Liver (tissue), 9 donors: ENCODE results near the gene MAPKBP1. TPM values are rescaled to one million over a fixed set of nuclear protein-coding genes. Genes with fewer than 3 reads are reported as not detected.

Experiments used
- DNase-seq: peaks from one replicate; pipeline ENCODE4 v3.0.0-alpha.2; 2017; ENCODE audit warnings: low spot score
- H3K27ac ChIP-seq, 2 donors: one replicate each; pipeline ENCODE4 v1.7.0; 2013; ENCODE audit warnings: inconsistent platforms in 2 of 2, low read length in 2 of 2, control low read depth in 1 of 2, low read depth in 1 of 2, mild to moderate bottlenecking in 1 of 2
- H3K27me3 ChIP-seq, 4 donors: one replicate each; pipeline versions ENCODE4 v1.6.1 to v1.7.0; 2013; ENCODE audit warnings: low read length in 3 of 4, inconsistent platforms in 1 of 4, mild to moderate bottlenecking in 1 of 4, moderate library complexity in 1 of 4; ENCODE audit not compliant: control insufficient read depth in 4 of 4, insufficient read depth in 4 of 4
- H3K36me3 ChIP-seq, 4 donors: one replicate each; pipeline versions ENCODE4 v1.6.1 to v1.7.0; 2013; ENCODE audit warnings: low read length in 3 of 4, mild to moderate bottlenecking in 3 of 4, low read depth in 1 of 4, moderate library complexity in 1 of 4; ENCODE audit not compliant: control insufficient read depth in 4 of 4, insufficient read depth in 3 of 4
- H3K4me1 ChIP-seq, 4 donors: one replicate each; pipeline versions ENCODE4 v1.6.1 to v1.7.0; 2013; ENCODE audit warnings: low read length in 3 of 4, mild to moderate bottlenecking in 3 of 4, moderate library complexity in 1 of 4; ENCODE audit not compliant: control insufficient read depth in 4 of 4, insufficient read depth in 4 of 4
- H3K4me3 ChIP-seq, 3 donors: one replicate each; pipeline versions ENCODE4 v1.6.1 to v1.7.0; 2013; ENCODE audit warnings: low read length in 3 of 3, control low read depth in 1 of 3, low read depth in 1 of 3, mild to moderate bottlenecking in 1 of 3
- H3K9ac ChIP-seq, 2 donors: one replicate each; pipeline ENCODE4 v1.7.0; 2013; ENCODE audit warnings: low read length in 2 of 2, mild to moderate bottlenecking in 2 of 2, moderate library complexity in 2 of 2, control low read depth in 1 of 2, low read depth in 1 of 2
- H3K9me3 ChIP-seq, 4 donors: one replicate each; pipeline versions ENCODE4 v1.6.1 to v1.7.0; 2013; ENCODE audit warnings: low read length in 3 of 4; ENCODE audit not compliant: control insufficient read depth in 4 of 4
- EGR1 ChIP-seq, 2 donors: IDR thresholded peaks; 2 replicates each; pipeline ENCODE4 v1.6.1; 2016 to 2018; ENCODE audit warnings: antibody characterized with exemption in 2 of 2, low read depth in 2 of 2
- FOXA1 ChIP-seq: IDR thresholded peaks from 2 replicates; pipeline ENCODE4 v1.6.1; 2016; ENCODE audit warnings: antibody characterized with exemption
- GABPA ChIP-seq, 2 donors: IDR thresholded peaks in 1 of 2; conservative IDR thresholded peaks in 1 of 2; 2 replicates each; pipeline ENCODE4 v1.6.1; 2016; ENCODE audit warnings: antibody characterized with exemption in 2 of 2, mild to moderate bottlenecking in 1 of 2, moderate library complexity in 1 of 2
- HNF4G ChIP-seq: IDR thresholded peaks from 2 replicates; pipeline ENCODE4 v1.6.1; 2016; ENCODE audit warnings: antibody characterized with exemption
- NR2F2 ChIP-seq: IDR thresholded peaks from 2 replicates; pipeline ENCODE4 v1.6.1; 2016; ENCODE audit warnings: antibody characterized with exemption
- RXRA ChIP-seq, 2 donors: IDR thresholded peaks; 2 replicates each; pipeline ENCODE4 v1.6.1; 2017 to 2018; ENCODE audit warnings: antibody characterized with exemption in 2 of 2, mild to moderate bottlenecking in 1 of 2
- SP1 ChIP-seq: IDR thresholded peaks from 2 replicates; pipeline ENCODE4 v1.6.1; 2018; ENCODE audit warnings: antibody characterized with exemption, mild to moderate bottlenecking
- TAF1 ChIP-seq: conservative IDR thresholded peaks from 2 replicates; pipeline ENCODE4 v1.6.1; 2016; ENCODE audit warnings: antibody characterized with exemption, mild to moderate bottlenecking
- YY1 ChIP-seq: IDR thresholded peaks from 2 replicates; pipeline ENCODE4 v1.6.1; 2016; ENCODE audit warnings: antibody characterized with exemption, mild to moderate bottlenecking
- WGBS: extraction: QIAGEN DNeasy Blood & Tissue Kit; methylation state at CpG from one replicate; pipeline ENCODE4 v1.1.7; 2013; 5-methylcytosine and 5-hydroxymethylcytosine counted together
- polyA plus RNA-seq, 2 donors: library from polyadenylated mRNA; stranded (reverse) in 1 of 2; unstranded in 1 of 2; fragments of 200-250 nt in 1 of 2; fragments of >200 nt in 1 of 2; fragmentation: Nextera tagmentation in 1 of 2; extraction: Ambion mirVana in 1 of 2; gene quantifications; one replicate each; pipeline versions ENCODE4 v1.2.1 to v1.2.3, GENCODE V29; 2013 to 2015
- total RNA-seq, 2 donors: library from RNA; depleted of rRNA; stranded (reverse); fragments of >200 nt; gene quantifications; one replicate each; pipeline ENCODE4 v1.2.3, GENCODE V29; 2014
- TF ChIP-seq, protein P1 (sequence below): IDR thresholded peaks from 2 replicates; pipeline ENCODE4 v1.6.1; 2016; ENCODE audit warnings: antibody characterized with exemption
- TF ChIP-seq, protein P2 (sequence below): IDR thresholded peaks from 2 replicates; pipeline ENCODE4 v1.6.1; 2016; ENCODE audit warnings: antibody characterized with exemption
- TF ChIP-seq, protein P3 (sequence below): IDR thresholded peaks from 2 replicates; pipeline ENCODE4 v1.6.1; 2016; ENCODE audit warnings: antibody characterized with exemption
- TF ChIP-seq, protein P4 (sequence below): IDR thresholded peaks from 2 replicates; pipeline ENCODE4 v1.6.1; 2016; ENCODE audit warnings: antibody characterized with exemption, mild to moderate bottlenecking
- donor health status: healthy.
- donor health status: healthy.
- donor health status: healthy.
- donor health status: healthy.
- donor health status: healthy.

Gene MAPKBP1
- total and polyA plus RNA-seq, 4 donors, result 0.89 to 10.3 (median 2.7) TPM

DNA sequence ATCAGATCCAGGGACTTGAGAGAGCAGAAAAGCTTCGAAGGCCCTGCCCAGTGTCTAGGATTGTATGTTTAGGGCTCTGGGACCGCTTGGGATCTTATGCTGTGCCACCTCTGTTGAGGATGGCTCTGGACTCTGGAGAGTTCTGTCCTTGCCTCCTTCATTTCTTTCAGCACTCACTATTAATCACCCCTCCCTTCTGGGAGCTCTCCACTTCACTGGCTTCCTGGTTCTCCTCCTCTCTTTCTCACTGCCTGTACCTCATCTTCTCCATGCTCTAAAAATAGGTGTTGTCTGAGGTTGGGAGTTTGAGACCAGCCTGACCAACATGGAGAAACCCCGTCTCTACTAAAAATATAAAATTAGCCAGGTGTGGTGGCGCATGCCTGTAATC lies 17.3 kb downstream of the MAPKBP1 start:
- WGBS, result 90% methylated on average over 4 of the region's 4 CpGs
- DNase-seq, result no peak
- H3K36me3 ChIP-seq, result no peaks in the 10 kb centered on the region
- H3K9ac ChIP-seq, result no peak overlapping the region
- H3K27ac ChIP-seq, result no peak overlapping the region
- H3K9me3 ChIP-seq, result no peaks in the 10 kb centered on the region
- peaks cover 3 to 11% (median 6%) of the 10 kb centered on the region in 4 donors for H3K4me1 ChIP-seq
- H3K27me3 ChIP-seq, result no peaks in the 10 kb centered on the region
- no peak overlapping the region for H3K4me3 ChIP-seq
- TF ChIP-seq NR2F2 (no peak), SP1 (peak; percentile 1)

DNA sequence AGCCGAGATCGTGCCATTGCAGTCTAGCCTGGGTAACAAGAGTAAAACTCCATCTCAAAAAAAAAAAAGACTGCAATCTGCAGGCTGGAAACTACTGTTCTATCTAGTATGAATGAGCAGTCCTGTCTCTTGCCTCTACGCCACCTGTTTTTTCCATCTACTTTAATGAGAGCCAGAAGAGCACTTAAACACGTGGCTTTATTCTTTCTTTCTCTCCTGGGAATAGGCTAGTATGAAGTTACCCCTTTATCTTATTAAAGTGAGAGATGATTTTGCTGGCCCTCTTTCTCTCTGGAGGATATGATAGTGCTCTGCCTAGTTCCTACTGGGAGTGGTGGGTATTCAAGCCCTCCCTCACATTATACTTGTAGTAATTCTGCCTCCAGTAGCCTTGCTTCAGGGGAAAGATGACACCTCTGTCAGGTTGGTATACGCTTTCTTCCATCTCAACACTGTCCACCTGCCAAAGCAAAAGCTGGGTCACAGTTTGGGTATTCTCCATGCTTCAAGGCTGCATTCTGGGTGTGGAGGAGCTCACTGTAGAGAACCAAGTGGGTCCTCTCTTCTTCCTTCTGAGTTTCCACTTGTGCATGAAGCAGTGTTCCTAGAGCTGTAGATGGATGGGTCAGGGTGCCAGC lies 17.8 kb downstream of the MAPKBP1 start:
- Histone ChIP-seq H3K27ac (no peak overlapping the region), H3K36me3 (no peaks in the 10 kb centered on the region), H3K9me3 (no peaks in the 10 kb centered on the region), H3K4me3 (no peak overlapping the region), H3K9ac (no peak overlapping the region), H3K27me3 (no peaks in the 10 kb centered on the region), H3K4me1 (peaks cover 3 to 11% (median 6%) of the 10 kb centered on the region in 4 donors)
- TF ChIP-seq, protein P1, sequence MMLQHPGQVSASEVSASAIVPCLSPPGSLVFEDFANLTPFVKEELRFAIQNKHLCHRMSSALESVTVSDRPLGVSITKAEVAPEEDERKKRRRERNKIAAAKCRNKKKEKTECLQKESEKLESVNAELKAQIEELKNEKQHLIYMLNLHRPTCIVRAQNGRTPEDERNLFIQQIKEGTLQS, result no peak
- TF ChIP-seq RXRA (IDR thresholded peaks at IDR 0.05) (no peak), NR2F2 (no peak), GABPA (IDR thresholded peaks at IDR 0.05 in 1 of 2, conservative IDR thresholded peaks at IDR 0.05 in 1 of 2) (no peak), SP1 (no peak), EGR1 (IDR thresholded peaks at IDR 0.05; ENCODE audit: low read depth in 2 of 2) (no peak), TAF1 (no peak), FOXA1 (no peak), HNF4G (no peak), YY1 (no peak)
- TF ChIP-seq, protein P2, sequence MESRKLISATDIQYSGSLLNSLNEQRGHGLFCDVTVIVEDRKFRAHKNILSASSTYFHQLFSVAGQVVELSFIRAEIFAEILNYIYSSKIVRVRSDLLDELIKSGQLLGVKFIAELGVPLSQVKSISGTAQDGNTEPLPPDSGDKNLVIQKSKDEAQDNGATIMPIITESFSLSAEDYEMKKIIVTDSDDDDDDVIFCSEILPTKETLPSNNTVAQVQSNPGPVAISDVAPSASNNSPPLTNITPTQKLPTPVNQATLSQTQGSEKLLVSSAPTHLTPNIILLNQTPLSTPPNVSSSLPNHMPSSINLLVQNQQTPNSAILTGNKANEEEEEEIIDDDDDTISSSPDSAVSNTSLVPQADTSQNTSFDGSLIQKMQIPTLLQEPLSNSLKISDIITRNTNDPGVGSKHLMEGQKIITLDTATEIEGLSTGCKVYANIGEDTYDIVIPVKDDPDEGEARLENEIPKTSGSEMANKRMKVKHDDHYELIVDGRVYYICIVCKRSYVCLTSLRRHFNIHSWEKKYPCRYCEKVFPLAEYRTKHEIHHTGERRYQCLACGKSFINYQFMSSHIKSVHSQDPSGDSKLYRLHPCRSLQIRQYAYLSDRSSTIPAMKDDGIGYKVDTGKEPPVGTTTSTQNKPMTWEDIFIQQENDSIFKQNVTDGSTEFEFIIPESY, result no peak
- TF ChIP-seq, protein P3, sequence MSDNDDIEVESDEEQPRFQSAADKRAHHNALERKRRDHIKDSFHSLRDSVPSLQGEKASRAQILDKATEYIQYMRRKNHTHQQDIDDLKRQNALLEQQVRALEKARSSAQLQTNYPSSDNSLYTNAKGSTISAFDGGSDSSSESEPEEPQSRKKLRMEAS, result no peak
- TF ChIP-seq, protein P4, sequence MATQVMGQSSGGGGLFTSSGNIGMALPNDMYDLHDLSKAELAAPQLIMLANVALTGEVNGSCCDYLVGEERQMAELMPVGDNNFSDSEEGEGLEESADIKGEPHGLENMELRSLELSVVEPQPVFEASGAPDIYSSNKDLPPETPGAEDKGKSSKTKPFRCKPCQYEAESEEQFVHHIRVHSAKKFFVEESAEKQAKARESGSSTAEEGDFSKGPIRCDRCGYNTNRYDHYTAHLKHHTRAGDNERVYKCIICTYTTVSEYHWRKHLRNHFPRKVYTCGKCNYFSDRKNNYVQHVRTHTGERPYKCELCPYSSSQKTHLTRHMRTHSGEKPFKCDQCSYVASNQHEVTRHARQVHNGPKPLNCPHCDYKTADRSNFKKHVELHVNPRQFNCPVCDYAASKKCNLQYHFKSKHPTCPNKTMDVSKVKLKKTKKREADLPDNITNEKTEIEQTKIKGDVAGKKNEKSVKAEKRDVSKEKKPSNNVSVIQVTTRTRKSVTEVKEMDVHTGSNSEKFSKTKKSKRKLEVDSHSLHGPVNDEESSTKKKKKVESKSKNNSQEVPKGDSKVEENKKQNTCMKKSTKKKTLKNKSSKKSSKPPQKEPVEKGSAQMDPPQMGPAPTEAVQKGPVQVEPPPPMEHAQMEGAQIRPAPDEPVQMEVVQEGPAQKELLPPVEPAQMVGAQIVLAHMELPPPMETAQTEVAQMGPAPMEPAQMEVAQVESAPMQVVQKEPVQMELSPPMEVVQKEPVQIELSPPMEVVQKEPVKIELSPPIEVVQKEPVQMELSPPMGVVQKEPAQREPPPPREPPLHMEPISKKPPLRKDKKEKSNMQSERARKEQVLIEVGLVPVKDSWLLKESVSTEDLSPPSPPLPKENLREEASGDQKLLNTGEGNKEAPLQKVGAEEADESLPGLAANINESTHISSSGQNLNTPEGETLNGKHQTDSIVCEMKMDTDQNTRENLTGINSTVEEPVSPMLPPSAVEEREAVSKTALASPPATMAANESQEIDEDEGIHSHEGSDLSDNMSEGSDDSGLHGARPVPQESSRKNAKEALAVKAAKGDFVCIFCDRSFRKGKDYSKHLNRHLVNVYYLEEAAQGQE, result no peak
- no peak for DNase-seq
- WGBS, result 97% methylated on average over 5 of the region's 5 CpGs
